Tibial nerve (tissue), 3 donors: ENCODE results near the gene FTCDNL1.

Source experiments
- POLR2A ChIP-seq, 2 donors: fragments of 450-650 bp; IDR thresholded peaks; one replicate each; pipeline ENCODE4 v1.6.1; 2017; ENCODE audit warnings: antibody characterized with exemption in 2 of 2, mild to moderate bottlenecking in 2 of 2, moderate library complexity in 2 of 2
- TF ChIP-seq, protein P1 (sequence below), 5 experiments: fragments of 200-600 bp in 3 of 5; fragments of 450-650 bp in 2 of 5; sonication (generic) in 3 of 5; IDR thresholded peaks; one replicate each; pipeline ENCODE4 v1.5.1; 2016 to 2019; ENCODE audit warnings: antibody characterized with exemption in 5 of 5, mild to moderate bottlenecking in 3 of 5, moderate library complexity in 2 of 5

DNA sequence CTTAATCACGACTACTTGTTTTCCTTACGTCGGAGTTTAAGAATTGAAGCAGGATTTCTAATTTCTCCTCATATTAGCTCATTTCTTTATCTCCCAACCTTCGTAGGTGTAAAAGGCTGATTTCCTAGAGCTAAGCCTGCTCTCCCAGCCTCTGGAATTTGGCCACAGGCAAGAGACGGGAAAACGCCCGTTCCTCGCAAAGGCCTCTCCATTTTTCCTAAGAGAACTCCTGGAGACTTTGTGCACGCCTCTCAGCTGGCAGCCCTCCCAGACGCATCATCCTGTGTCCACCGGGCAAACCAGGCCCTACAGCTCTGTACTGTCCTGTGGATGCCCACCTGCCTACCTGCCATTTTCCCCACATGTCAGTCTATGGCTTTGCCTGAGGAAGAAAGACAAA is 106.3 kb downstream of the FTCDNL1 start:
- no peak for TF ChIP-seq POLR2A (IDR thresholded peaks at IDR 0.05)
- TF ChIP-seq, protein P1, sequence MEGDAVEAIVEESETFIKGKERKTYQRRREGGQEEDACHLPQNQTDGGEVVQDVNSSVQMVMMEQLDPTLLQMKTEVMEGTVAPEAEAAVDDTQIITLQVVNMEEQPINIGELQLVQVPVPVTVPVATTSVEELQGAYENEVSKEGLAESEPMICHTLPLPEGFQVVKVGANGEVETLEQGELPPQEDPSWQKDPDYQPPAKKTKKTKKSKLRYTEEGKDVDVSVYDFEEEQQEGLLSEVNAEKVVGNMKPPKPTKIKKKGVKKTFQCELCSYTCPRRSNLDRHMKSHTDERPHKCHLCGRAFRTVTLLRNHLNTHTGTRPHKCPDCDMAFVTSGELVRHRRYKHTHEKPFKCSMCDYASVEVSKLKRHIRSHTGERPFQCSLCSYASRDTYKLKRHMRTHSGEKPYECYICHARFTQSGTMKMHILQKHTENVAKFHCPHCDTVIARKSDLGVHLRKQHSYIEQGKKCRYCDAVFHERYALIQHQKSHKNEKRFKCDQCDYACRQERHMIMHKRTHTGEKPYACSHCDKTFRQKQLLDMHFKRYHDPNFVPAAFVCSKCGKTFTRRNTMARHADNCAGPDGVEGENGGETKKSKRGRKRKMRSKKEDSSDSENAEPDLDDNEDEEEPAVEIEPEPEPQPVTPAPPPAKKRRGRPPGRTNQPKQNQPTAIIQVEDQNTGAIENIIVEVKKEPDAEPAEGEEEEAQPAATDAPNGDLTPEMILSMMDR (IDR thresholded peaks at IDR 0.05) = no peak
